ENCODE measurements around the gene COA1.
"Not testable (repeated sequence)": the region's sequence is repeated elsewhere in the genome, so short reads cannot be mapped to it uniquely, and the experiment has no call there.

COA1 gene

GRCh38 chr7:43650457-43651052 lies 78.8 kb downstream of the COA1 start:
- DNase-seq, result no peak

- DNase-seq, result no peak
These were observed 79.5 kb downstream of the COA1 start for GRCh38 chr7:43649755-43650274.

- DNase-seq, result no peak
These were observed 80.6 kb downstream of the COA1 start for GRCh38 chr7:43648473-43649406.

GRCh38 chr7:43647673-43648472 lies 81.5 kb downstream of the COA1 start:
- peak; percentile 21 to 38 for DNase-seq

- no peak for DNase-seq
These were observed 82.0 kb downstream of the COA1 start for GRCh38 chr7:43647339-43647672.

GRCh38 chr7:43646603-43647338 lies 82.6 kb downstream of the COA1 start:
- no peak for DNase-seq

- no peak for DNase-seq
These were observed 83.6 kb downstream of the COA1 start for GRCh38 chr7:43645699-43646226.

- no peak for DNase-seq
These were observed 85.5 kb downstream of the COA1 start for GRCh38 chr7:43643846-43644245.

- no peak for DNase-seq
These were observed 86.3 kb downstream of the COA1 start for GRCh38 chr7:43642897-43643630.

GRCh38 chr7:43640679-43641078 lies 88.6 kb downstream of the COA1 start:
- no peak for DNase-seq

GRCh38 chr7:43639858-43640491 lies 89.3 kb downstream of the COA1 start:
- no peak for DNase-seq

- no peak for DNase-seq
These were observed 92.1 kb downstream of the COA1 start for GRCh38 chr7:43637114-43637806.

GRCh38 chr7:43636093-43636492 lies 93.2 kb downstream of the COA1 start:
- DNase-seq, result no peak

- DNase-seq, result no peak
These were observed 94.9 kb downstream of the COA1 start for GRCh38 chr7:43634384-43634783.

GRCh38 chr7:43632746-43633145 lies 96.6 kb downstream of the COA1 start:
- DNase-seq, result no peak

- DNase-seq, result no peak
These were observed 97.8 kb downstream of the COA1 start for GRCh38 chr7:43631559-43631958.

GRCh38 chr7:43630482-43630881 lies 98.8 kb downstream of the COA1 start:
- DNase-seq, result no peak

- DNase-seq, result no peak
These were observed 99.5 kb downstream of the COA1 start for GRCh38 chr7:43629857-43630256.

GRCh38 chr7:43628431-43628830 lies 100.9 kb downstream of the COA1 start:
- no peak for DNase-seq

GRCh38 chr7:43627798-43628197 lies 101.5 kb downstream of the COA1 start:
- not testable (repeated sequence) for DNase-seq

All from inflammatory macrophage treated with lipopolysaccharide for 1 hour (primary cell).